Stimulated activated CD4-positive, alpha-beta T cell treated with anti-CD3 and anti-CD28 coated beads, Interleukin-1b, Interleukin-23, amount 100 ng/mL, for 24 hours (primary cell): ENCODE measurements around the gene PDCL2.
"Not testable (repeated sequence)": the region's sequence is repeated elsewhere in the genome, so short reads cannot be mapped to it uniquely, and the experiment has no call there.

Experiments
- DNase-seq, 4 experiments: peaks; one replicate each; pipeline ENCODE4 v3.0.0-alpha.2; 2020; ENCODE audit warnings: low read depth in 4 of 4, low spot score in 1 of 4

Gene PDCL2, protein sequence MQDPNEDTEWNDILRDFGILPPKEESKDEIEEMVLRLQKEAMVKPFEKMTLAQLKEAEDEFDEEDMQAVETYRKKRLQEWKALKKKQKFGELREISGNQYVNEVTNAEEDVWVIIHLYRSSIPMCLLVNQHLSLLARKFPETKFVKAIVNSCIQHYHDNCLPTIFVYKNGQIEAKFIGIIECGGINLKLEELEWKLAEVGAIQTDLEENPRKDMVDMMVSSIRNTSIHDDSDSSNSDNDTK

GRCh38 chr4:55592014-55592413, at the start of gene PDCL2:
Gene PDCL2 (minus strand): TSS chr4:55592245. CDS start chr4:55592109, 136 bp downstream.
- no peak for DNase-seq

- DNase-seq: no peak
Measured at GRCh38 chr4:55637272-55637820, 45.3 kb upstream of the PDCL2 start.

DNA sequence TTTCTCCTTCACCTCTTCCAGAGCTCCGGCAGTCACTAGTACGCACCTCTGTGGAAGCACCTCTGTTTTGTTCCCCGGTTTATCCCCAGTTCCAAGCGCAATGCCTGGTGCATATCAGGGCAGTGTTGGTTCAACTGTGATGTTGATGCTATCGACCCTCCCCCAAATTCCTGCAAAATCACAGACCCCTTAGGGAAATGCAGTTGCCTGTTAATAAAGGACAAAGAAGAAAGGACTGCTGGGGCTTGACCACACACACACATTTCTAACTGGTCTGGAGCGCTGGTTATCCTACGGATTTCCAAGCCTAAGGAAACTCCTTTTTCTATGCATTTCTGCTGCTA, 44.6 kb upstream of the PDCL2 start:
- no peak for DNase-seq

DNA sequence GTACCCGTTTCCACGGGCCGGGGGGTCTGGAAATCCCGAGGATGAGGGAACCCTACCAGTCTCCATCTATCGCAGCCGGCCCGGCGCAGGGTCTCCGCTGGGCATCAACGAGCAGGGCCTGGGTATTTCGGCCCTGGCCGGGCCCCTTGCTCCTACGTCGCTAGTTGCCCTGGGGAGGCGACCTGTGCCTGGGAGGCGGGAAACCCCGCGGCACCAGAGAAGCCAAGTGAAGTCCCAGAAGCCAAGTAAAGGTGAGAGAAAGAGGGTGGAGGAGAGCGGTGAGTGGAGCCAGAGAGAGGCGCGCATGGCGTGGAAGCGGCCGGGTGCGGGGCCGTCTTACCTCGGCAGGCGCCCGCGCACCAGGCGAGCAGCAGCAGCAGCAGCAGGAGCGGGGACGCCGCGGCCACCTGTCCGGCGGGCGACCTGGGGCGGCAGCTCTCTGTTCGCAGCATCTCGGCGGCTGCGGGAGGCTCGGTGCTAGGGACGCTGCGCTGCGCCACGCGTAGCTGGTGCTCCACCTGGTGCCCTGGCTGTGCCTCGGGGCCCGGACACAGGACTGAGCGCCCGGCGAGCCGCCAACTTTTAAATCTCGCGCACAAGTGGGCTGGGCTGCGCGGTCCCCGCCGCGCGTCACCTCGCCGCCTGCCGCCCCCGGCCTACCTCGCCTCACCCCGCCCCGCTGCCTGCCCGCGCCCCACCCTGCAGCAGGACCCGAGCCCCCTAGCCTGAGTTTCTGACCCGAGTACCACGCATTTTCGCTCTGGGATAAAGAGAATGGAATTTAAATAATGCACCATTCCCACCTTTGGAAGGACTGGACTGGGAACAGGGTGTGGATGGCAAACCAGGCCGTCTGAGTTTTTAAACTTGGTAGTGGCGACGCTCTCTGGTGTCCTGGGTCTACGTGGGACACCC, 44.0 kb upstream of the PDCL2 start, which contains the start of gene NMU:
Gene NMU, minus strand, starts transcription at position 558 of the 915 bp plus-strand sequence. Its CDS starts 106 bp downstream, at position 452.
- peak in 2 of 4 experiments; percentile 8 to 28 for DNase-seq

GRCh38 chr4:55635282-55635681, 43.2 kb upstream of the PDCL2 start:
- no peak for DNase-seq

GRCh38 chr4:55634417-55635128, 42.5 kb upstream of the PDCL2 start:
- no peak for DNase-seq

- DNase-seq: no peak
Measured at GRCh38 chr4:55633903-55634302, 41.9 kb upstream of the PDCL2 start.

DNA sequence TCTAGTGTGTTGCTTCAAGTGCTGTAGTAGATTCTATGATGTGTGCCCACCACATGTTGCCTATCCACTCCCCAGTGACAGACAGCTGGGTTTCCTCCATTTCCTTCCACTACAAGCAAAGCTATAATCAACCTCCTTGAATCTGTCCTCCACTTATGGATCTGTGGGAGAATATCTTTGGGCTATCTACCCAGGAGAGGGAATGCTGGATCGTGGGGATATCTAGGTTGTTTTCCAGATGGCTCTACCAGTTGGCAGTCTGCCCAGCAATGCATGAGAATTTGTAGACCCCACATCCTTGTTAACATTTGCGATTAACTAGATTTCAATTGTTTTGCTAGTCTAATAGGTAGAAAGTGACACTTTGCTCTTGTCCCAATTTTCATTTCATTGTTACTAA, 33.8 kb upstream of the PDCL2 start:
- DNase-seq: no peak

- not testable (repeated sequence) for DNase-seq
Measured at GRCh38 chr4:55624063-55624462, 32.0 kb upstream of the PDCL2 start.

DNA sequence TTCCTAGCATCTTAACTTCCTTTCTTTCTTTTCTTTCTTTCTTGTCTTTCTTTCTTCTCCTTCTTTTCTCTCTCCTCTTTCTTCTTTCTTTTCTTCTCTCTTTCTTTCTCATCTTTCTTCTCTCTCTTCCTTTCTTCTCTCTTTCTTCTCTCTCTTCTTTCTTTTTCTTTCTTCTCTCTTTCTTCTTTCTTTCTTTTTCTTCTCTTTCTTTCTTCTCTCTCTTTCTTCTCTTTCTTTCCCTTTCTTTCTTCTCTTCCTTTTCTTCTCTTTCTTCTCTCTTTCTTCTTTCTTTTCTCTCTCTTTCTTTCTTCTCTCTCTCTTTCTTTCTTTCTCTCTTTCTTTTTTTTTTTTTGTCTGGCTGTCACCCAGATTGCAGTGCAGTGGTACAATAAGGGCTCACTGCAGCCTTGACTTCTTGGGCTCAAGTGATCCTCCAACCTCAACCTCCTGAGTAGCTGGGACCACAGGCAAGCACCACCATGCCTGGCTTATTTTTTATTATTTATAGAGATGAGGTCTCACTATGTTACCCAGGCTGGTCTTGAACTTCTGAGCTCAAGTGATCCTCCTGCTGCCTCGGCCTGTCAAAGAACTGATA, 26.6 kb upstream of the PDCL2 start:
- no peak for DNase-seq

- no peak for DNase-seq
Measured at GRCh38 chr4:55617587-55618197, 25.6 kb upstream of the PDCL2 start.

- DNase-seq: no peak
Measured at GRCh38 chr4:55615008-55615407, 23.0 kb upstream of the PDCL2 start.

GRCh38 chr4:55613621-55614020, 21.6 kb upstream of the PDCL2 start:
- DNase-seq: no peak

DNA sequence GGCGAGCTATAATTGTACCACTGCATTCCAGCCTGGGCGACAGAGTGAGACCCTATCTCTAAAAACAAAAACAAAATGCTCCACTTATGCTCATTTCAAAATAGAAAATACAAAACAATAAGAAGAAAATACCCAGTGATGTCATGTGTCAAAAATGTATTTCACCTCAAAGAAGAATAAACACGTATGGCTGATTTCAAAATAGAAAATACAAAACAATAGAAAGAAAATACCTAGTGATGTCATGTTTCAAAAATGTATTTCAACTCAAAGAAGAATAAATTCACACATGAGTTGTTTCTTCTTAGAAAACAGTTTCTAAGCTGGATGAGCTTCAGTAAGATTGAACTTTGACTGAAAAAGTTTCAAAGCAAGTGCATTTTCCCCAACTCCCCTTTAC, 20.3 kb upstream of the PDCL2 start:
- no peak for DNase-seq

GRCh38 chr4:55611358-55612059, 19.5 kb upstream of the PDCL2 start:
- no peak for DNase-seq

DNA sequence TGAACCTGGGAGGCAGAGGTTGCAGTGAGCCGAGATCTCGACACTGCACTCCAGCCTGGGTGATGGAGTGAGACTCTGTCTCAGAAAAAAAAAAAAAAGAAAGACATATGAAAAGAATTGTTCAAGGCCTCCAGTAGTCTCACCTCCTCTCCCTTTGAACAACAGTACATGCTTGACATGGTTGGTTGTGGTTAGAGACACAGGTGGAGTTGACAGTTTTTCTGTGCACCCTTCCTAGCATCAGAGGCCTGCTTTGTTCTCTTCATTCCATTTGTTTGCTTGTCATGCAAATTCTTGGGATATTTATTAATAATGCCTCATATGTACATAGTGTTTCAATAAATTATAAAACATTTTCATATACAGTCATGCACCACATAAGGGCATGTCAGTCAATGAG, 18.3 kb upstream of the PDCL2 start:
- no peak for DNase-seq

DNA sequence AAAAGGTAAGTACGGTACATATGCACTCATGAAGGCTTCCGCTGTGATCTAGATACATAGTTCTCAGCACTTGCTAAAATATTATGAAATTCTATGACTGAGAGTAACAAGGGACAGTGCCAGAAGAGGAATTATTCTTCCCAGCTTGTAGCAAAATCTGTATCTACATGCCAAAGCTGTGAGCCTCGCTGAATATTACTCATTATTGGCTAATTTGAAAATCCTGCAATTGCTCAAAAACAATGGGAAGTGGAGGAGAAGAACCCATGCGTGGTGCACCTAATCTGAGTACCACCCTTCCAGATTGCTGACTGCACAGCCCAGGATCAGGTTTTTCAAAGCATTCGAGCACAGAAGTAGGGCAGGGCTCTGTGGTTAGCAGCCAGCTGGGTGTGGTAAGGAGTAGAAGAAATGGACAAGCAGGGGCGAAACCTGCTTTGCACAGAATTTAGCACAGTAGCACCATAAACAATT, 17.4 kb upstream of the PDCL2 start:
- no peak for DNase-seq

DNA sequence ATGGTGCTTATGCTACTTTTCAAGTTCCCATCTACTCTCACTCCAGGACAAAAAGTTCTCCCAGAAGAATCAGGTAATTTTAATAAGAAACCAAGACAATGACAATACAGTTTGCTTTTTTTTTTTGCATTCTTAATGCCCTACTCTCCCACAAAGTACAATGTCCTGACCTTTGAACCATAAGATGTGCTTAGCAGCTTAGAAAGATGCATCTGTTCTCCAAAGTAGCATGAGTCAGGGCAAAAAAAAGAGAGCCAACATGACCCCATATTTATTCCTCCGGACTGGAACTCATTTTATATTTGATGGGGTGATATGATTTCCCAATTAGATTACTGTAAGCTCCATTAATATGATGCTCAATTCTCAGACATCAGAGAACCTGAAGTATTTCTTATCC, 16.5 kb upstream of the PDCL2 start:
- no peak for DNase-seq

DNA sequence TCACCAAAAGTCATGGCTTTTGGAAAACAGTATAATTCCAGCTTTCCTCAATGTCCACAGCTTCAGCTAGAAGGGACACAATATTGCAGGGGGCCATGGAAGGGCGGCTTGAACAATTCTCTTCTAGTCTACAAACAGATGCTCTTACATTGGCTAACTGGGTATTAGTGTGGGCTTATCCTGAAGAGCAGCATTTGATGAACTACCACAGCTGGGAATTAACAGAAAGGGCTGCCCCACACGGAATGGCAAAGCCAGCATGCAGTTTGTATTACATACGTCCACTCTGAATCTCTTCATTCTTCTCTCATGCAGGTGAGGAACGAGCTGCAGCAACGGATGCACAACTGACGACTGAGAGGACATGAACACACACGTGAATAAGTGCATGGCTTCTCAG, 13.0 kb upstream of the PDCL2 start:
- no peak for DNase-seq

GRCh38 chr4:55600640-55601039, 8.6 kb upstream of the PDCL2 start:
- no peak for DNase-seq
